Cerebellar nuclear complex (tissue), 1 donor: ENCODE results near the gene SH2D3C.
A peak's percentile ranks its signal among the peaks of the same experiment; 100 is the strongest.

Source experiments
- DNase-seq, 2 experiments: peaks; one replicate each; lab custom pipeline; 2025; lab: John Stamatoyannopoulos, UW

The SH2D3C gene

GRCh38 chr9:127741831-127742434 lies 36.5 kb downstream of the SH2D3C start:
- peak; percentile 47 to 69 for DNase-seq

GRCh38 chr9:127739614-127740330 lies 38.7 kb downstream of the SH2D3C start:
- DNase-seq = no peak

GRCh38 chr9:127738666-127739065 lies 39.8 kb downstream of the SH2D3C start:
- DNase-seq = no peak

GRCh38 chr9:127735530-127736185 lies 42.8 kb downstream of the SH2D3C start:
- DNase-seq = no peak

- DNase-seq = peak; percentile 87 to 93
These were observed 43.5 kb downstream of the SH2D3C start, which contains the start of gene TOR2A for GRCh38 chr9:127734747-127735529. TOR2A (minus strand) TSS chr9:127735294; CDS start chr9:127735270, 24 bp downstream.

GRCh38 chr9:127734247-127734746 lies 44.2 kb downstream of the SH2D3C start:
- DNase-seq = no peak

GRCh38 chr9:127733614-127734013 lies 44.9 kb downstream of the SH2D3C start:
- DNase-seq = no peak

- DNase-seq = no peak
These were observed 46.0 kb downstream of the SH2D3C start for GRCh38 chr9:127732444-127732843.

- DNase-seq = no peak
These were observed 46.5 kb downstream of the SH2D3C start for GRCh38 chr9:127731938-127732337.

- DNase-seq = no peak
These were observed 47.6 kb downstream of the SH2D3C start for GRCh38 chr9:127730799-127731410.

GRCh38 chr9:127730262-127730661 lies 48.2 kb downstream of the SH2D3C start:
- DNase-seq = no peak

- no peak for DNase-seq
These were observed 48.8 kb downstream of the SH2D3C start for GRCh38 chr9:127729522-127730256.

GRCh38 chr9:127728808-127729207 lies 49.7 kb downstream of the SH2D3C start:
- no peak for DNase-seq

- DNase-seq = no peak
These were observed 51.6 kb downstream of the SH2D3C start for GRCh38 chr9:127726871-127727270.

GRCh38 chr9:127724012-127724411 lies 54.5 kb downstream of the SH2D3C start:
- no peak for DNase-seq

- DNase-seq = no peak
These were observed 55.0 kb downstream of the SH2D3C start for GRCh38 chr9:127723444-127723843.

- no peak for DNase-seq
These were observed 55.5 kb downstream of the SH2D3C start for GRCh38 chr9:127723013-127723412.

- no peak for DNase-seq
These were observed 56.3 kb downstream of the SH2D3C start for GRCh38 chr9:127722055-127722745.

- no peak for DNase-seq
These were observed 57.1 kb downstream of the SH2D3C start for GRCh38 chr9:127721391-127721821.

GRCh38 chr9:127720865-127721227 lies 57.6 kb downstream of the SH2D3C start:
- DNase-seq = no peak
